ENCODE data around the gene ITGA2B. TPM values are rescaled to one million over a fixed set of nuclear protein-coding genes. Genes with fewer than 3 reads are reported as not detected.

ITGA2B gene
- 10 to 100 TPM in 1 of 5 experiments, 1 to 10 TPM in 1, under 1 TPM in 3; 0.43 to 19.7 (median 0.67) TPM for total RNA-seq
- not detected for polyA plus RNA-seq
- total RNA-seq = not detected

- H3K4me3 ChIP-seq (ENCODE audit: low read length) = no peak within 1 kb of the TSS
- H3K27ac Mint-ChIP-seq = peak within 1 kb of the TSS in 1 of 9 donors; percentile 74
- H3K9me3 ChIP-seq (ENCODE audit: control insufficient read depth in 2 of 3, low read length in 3 of 3) = no peaks in the 10 kb centered on the region
- H3K27me3 Mint-ChIP-seq = peaks cover 4 to 16% (median 14%) of the 10 kb centered on the region in 5 donors
- H3K36me3 ChIP-seq (ENCODE audit: control insufficient read depth in 2 of 3, insufficient read depth in 3 of 3, low read length in 3 of 3) = no peaks in the 10 kb centered on the region
- no peak for DNase-seq
- ChIA-PET CTCF (no interaction called here), POLR2A (interaction anchor here (1.5 kb wide), 1 partner anchor 9 kb away, joined by 4 read pairs; no protein-coding TSS in a partner anchor)
- peaks cover 0 to 5% (median 0%) of the 10 kb centered on the region in 11 donors for H3K9me3 Mint-ChIP-seq
- peaks cover 5 to 25% (median 12%) of the 10 kb centered on the region in 7 donors for H3K4me1 Mint-ChIP-seq
- no peak within 1 kb of the TSS for H3K27ac ChIP-seq (ENCODE audit: low read depth, low read length)
- ATAC-seq = no peak
- peaks cover 4 to 7% of the 10 kb centered on the region in 2 donors for H3K4me1 ChIP-seq (ENCODE audit: control insufficient read depth in 2 of 2, insufficient read depth in 2 of 2, low read length in 2 of 2)
- intact Hi-C loops (cut with micrococcal nuclease) = no loop called here
- peaks cover 0 to 7% (median 0%) of the 10 kb centered on the region in 5 donors for H3K36me3 Mint-ChIP-seq
- H3K27me3 ChIP-seq (ENCODE audit: control insufficient read depth in 2 of 2, insufficient read depth in 2 of 2, low read length in 2 of 2) = no peaks in the 10 kb centered on the region
- peak within 1 kb of the TSS in 2 of 10 donors; percentile 44 to 72 for H3K4me3 Mint-ChIP-seq
These were observed at the start of gene ITGA2B for GRCh38 chr17:44389281-44389680. ITGA2B (minus strand) TSS chr17:44389649; CDS start chr17:44389473, 176 bp downstream.

- Mint-ChIP-seq H3K27ac (peak overlapping the region in 7 of 9 donors; percentile 0 to 86 (median 53)), H3K9me3 (no peaks in the 10 kb centered on the region), H3K27me3 (no peaks in the 10 kb centered on the region), H3K4me1 (peaks cover 21 to 36% (median 27%) of the 10 kb centered on the region in 7 donors), H3K4me3 (peak overlapping the region in 3 of 10 donors; percentile 4 to 39 (median 22)), H3K36me3 (peaks cover 0 to 18% (median 10%) of the 10 kb centered on the region in 5 donors)
- H3K9me3 ChIP-seq (ENCODE audit: control insufficient read depth in 2 of 3, low read length in 3 of 3) = no peaks in the 10 kb centered on the region
- intact Hi-C loops (cut with micrococcal nuclease) = no loop called here
- peaks cover 12 to 21% (median 13%) of the 10 kb centered on the region in 3 experiments for H3K36me3 ChIP-seq (ENCODE audit: control insufficient read depth in 2 of 3, insufficient read depth in 3 of 3, low read length in 3 of 3)
- H3K4me3 ChIP-seq (ENCODE audit: low read length) = no peak overlapping the region
- no peak overlapping the region for H3K27ac ChIP-seq (ENCODE audit: low read depth, low read length)
- peaks cover 12 to 17% of the 10 kb centered on the region in 2 donors for H3K4me1 ChIP-seq (ENCODE audit: control insufficient read depth in 2 of 2, insufficient read depth in 2 of 2, low read length in 2 of 2)
- no peaks in the 10 kb centered on the region for H3K27me3 ChIP-seq (ENCODE audit: control insufficient read depth in 2 of 2, insufficient read depth in 2 of 2, low read length in 2 of 2)
- DNase-seq (no peak), ATAC-seq (no peak)
- CTCF ChIA-PET = interaction anchor here (0.9 kb wide), 1 partner anchor 8 kb away, joined by 3 read pairs; no protein-coding TSS in a partner anchor
- POLR2A ChIA-PET = interaction anchor here (0.6 kb wide), 1 partner anchor 64 kb away, joined by 3 read pairs; the partner anchor contains the start of gene GPATCH8
These were observed 49.7 kb upstream of the ITGA2B start for GRCh38 chr17:44439168-44439567.

GRCh38 chr17:44438636-44439035 lies 49.2 kb upstream of the ITGA2B start:
- Histone ChIP-seq H3K4me1 (ENCODE audit: control insufficient read depth in 2 of 2, insufficient read depth in 2 of 2, low read length in 2 of 2) (peaks cover 12 to 17% of the 10 kb centered on the region in 2 donors), H3K27ac (ENCODE audit: low read depth, low read length) (no peak overlapping the region), H3K27me3 (ENCODE audit: control insufficient read depth in 2 of 2, insufficient read depth in 2 of 2, low read length in 2 of 2) (no peaks in the 10 kb centered on the region), H3K9me3 (ENCODE audit: control insufficient read depth in 2 of 3, low read length in 3 of 3) (no peaks in the 10 kb centered on the region), H3K4me3 (ENCODE audit: low read length) (no peak overlapping the region), H3K36me3 (ENCODE audit: control insufficient read depth in 2 of 3, insufficient read depth in 3 of 3, low read length in 3 of 3) (peaks cover 13 to 23% (median 14%) of the 10 kb centered on the region in 3 experiments)
- Mint-ChIP-seq H3K4me1 (peaks cover 21 to 36% (median 27%) of the 10 kb centered on the region in 7 donors), H3K9me3 (peaks cover 0 to 1% (median 0%) of the 10 kb centered on the region in 11 donors), H3K27me3 (no peaks in the 10 kb centered on the region), H3K36me3 (peaks cover 0 to 20% (median 14%) of the 10 kb centered on the region in 5 donors), H3K4me3 (peak overlapping the region in 2 of 10 donors; percentile 2 to 10), H3K27ac (peak overlapping the region in 5 of 9 donors; percentile 11 to 86 (median 58))
- CTCF ChIA-PET = interaction anchor here (0.9 kb wide), 1 partner anchor 9 kb away, joined by 3 read pairs; no protein-coding TSS in a partner anchor
- DNase-seq = no peak
- POLR2A ChIA-PET = interaction anchor here (0.6 kb wide), 2 partner anchors 11 to 65 kb away, joined by 3 to 4 read pairs; partner anchors contain the start of gene GPATCH8
- intact Hi-C loops (cut with micrococcal nuclease) = no loop called here
- peak; percentile 61 for ATAC-seq

- Mint-ChIP-seq H3K27me3 (no peaks in the 10 kb centered on the region), H3K27ac (no peak overlapping the region), H3K9me3 (peaks cover 0 to 1% (median 0%) of the 10 kb centered on the region in 11 donors), H3K4me1 (peaks cover 21 to 46% (median 27%) of the 10 kb centered on the region in 7 donors), H3K4me3 (no peak overlapping the region), H3K36me3 (peaks cover 14 to 37% (median 30%) of the 10 kb centered on the region in 5 donors)
- DNase-seq (no peak), ATAC-seq (no peak)
- CTCF ChIA-PET = no interaction called here
- Histone ChIP-seq H3K36me3 (ENCODE audit: control insufficient read depth in 2 of 3, insufficient read depth in 3 of 3, low read length in 3 of 3) (peaks cover 16 to 38% (median 25%) of the 10 kb centered on the region in 3 experiments), H3K27me3 (ENCODE audit: control insufficient read depth in 2 of 2, insufficient read depth in 2 of 2, low read length in 2 of 2) (no peaks in the 10 kb centered on the region), H3K4me1 (ENCODE audit: control insufficient read depth in 2 of 2, insufficient read depth in 2 of 2, low read length in 2 of 2) (peaks cover 12 to 17% of the 10 kb centered on the region in 2 donors), H3K4me3 (ENCODE audit: low read length) (no peak overlapping the region), H3K27ac (ENCODE audit: low read depth, low read length) (no peak overlapping the region), H3K9me3 (ENCODE audit: control insufficient read depth in 2 of 3, low read length in 3 of 3) (no peaks in the 10 kb centered on the region)
- POLR2A ChIA-PET = no interaction called here
- intact Hi-C loops (cut with micrococcal nuclease) = no loop called here
These were observed 46.9 kb upstream of the ITGA2B start for GRCh38 chr17:44436336-44436735.

- H3K27me3 Mint-ChIP-seq = no peaks in the 10 kb centered on the region
- CTCF ChIA-PET = no interaction called here
- peaks cover 16 to 50% (median 30%) of the 10 kb centered on the region in 3 experiments for H3K36me3 ChIP-seq (ENCODE audit: control insufficient read depth in 2 of 3, insufficient read depth in 3 of 3, low read length in 3 of 3)
- H3K4me1 ChIP-seq (ENCODE audit: control insufficient read depth in 2 of 2, insufficient read depth in 2 of 2, low read length in 2 of 2) = no peaks in the 10 kb centered on the region
- no peaks in the 10 kb centered on the region for H3K9me3 ChIP-seq (ENCODE audit: control insufficient read depth in 2 of 3, low read length in 3 of 3)
- no peak overlapping the region for H3K27ac ChIP-seq (ENCODE audit: low read depth, low read length)
- H3K36me3 Mint-ChIP-seq = peaks cover 14 to 48% (median 25%) of the 10 kb centered on the region in 5 donors
- intact Hi-C loops (cut with micrococcal nuclease) = no loop called here
- peaks cover 0 to 25% (median 5%) of the 10 kb centered on the region in 7 donors for H3K4me1 Mint-ChIP-seq
- DNase-seq = no peak
- POLR2A ChIA-PET = no interaction called here
- no peaks in the 10 kb centered on the region for H3K27me3 ChIP-seq (ENCODE audit: control insufficient read depth in 2 of 2, insufficient read depth in 2 of 2, low read length in 2 of 2)
- H3K27ac Mint-ChIP-seq = peak overlapping the region in 2 of 9 donors; percentile 13 to 14
- no peak overlapping the region for H3K4me3 Mint-ChIP-seq
- peaks cover 0 to 1% (median 0%) of the 10 kb centered on the region in 11 donors for H3K9me3 Mint-ChIP-seq
- ATAC-seq = no peak
- no peak overlapping the region for H3K4me3 ChIP-seq (ENCODE audit: low read length)
These were observed 43.1 kb upstream of the ITGA2B start for GRCh38 chr17:44432254-44433157.

GRCh38 chr17:44424828-44425461 lies 35.5 kb upstream of the ITGA2B start:
- Histone ChIP-seq H3K4me3 (ENCODE audit: low read length) (no peak overlapping the region), H3K4me1 (ENCODE audit: control insufficient read depth in 2 of 2, insufficient read depth in 2 of 2, low read length in 2 of 2) (no peaks in the 10 kb centered on the region), H3K27ac (ENCODE audit: low read depth, low read length) (no peak overlapping the region), H3K36me3 (ENCODE audit: control insufficient read depth in 2 of 3, insufficient read depth in 3 of 3, low read length in 3 of 3) (peaks cover 6 to 40% (median 6%) of the 10 kb centered on the region in 3 experiments), H3K9me3 (ENCODE audit: control insufficient read depth in 2 of 3, low read length in 3 of 3) (no peaks in the 10 kb centered on the region), H3K27me3 (ENCODE audit: control insufficient read depth in 2 of 2, insufficient read depth in 2 of 2, low read length in 2 of 2) (no peaks in the 10 kb centered on the region)
- ATAC-seq (no peak), DNase-seq (no peak)
- intact Hi-C loops (cut with micrococcal nuclease) = no loop called here
- Mint-ChIP-seq H3K27ac (peak overlapping the region in 2 of 9 donors; percentile 38 to 67), H3K27me3 (no peaks in the 10 kb centered on the region), H3K4me1 (peaks cover 0 to 30% (median 11%) of the 10 kb centered on the region in 7 donors), H3K9me3 (no peaks in the 10 kb centered on the region), H3K4me3 (no peak overlapping the region), H3K36me3 (peaks cover 0 to 44% (median 17%) of the 10 kb centered on the region in 5 donors)
- ChIA-PET CTCF (no interaction called here), POLR2A (no interaction called here)
